Measurements from ENCODE around the gene CCDC63. TPM values are rescaled to one million over a fixed set of nuclear protein-coding genes. Genes with fewer than 3 reads are reported as not detected.

The CCDC63 gene
- total and polyA plus RNA-seq, 9 of the 15 experiments (the other 6 are each of a cell fraction or from before 2014, with no cell fraction given) = not detected

GRCh38 chr12:110822821-110823415, 23.9 kb upstream of the CCDC63 start:
- Histone ChIP-seq H2AFZ (ENCODE audit: low read depth, low read length) (no peak overlapping the region), H4K20me1 (replicated peaks; ENCODE audit: control insufficient read depth, insufficient read depth, low read length) (no peaks in the 10 kb centered on the region), H3K4me2 (ENCODE audit: insufficient read depth, low read length) (no peak overlapping the region), H3K9ac (ENCODE audit: insufficient read depth in 1 of 2, low read depth in 2 of 2, low read length in 2 of 2) (no peak overlapping the region), H3K4me3 (no peak overlapping the region), H3K27ac (ENCODE audit: extremely low read depth, low read depth, low read length) (no peak overlapping the region), H3K27me3 (ENCODE audit: control insufficient read depth in 2 of 2, insufficient read depth in 2 of 2, low read length in 2 of 2) (peaks cover 0 to 26% of the 10 kb centered on the region in 2 experiments; a peak in 2 of 5 replicates), H3K9me1 (ENCODE audit: control insufficient read depth, insufficient read depth, low read length) (no peaks in the 10 kb centered on the region), H3K9me3 (replicated peaks; ENCODE audit: control insufficient read depth, insufficient read depth, low read depth, low read length) (no peaks in the 10 kb centered on the region), H3K36me3 (ENCODE audit: control insufficient read depth, insufficient read depth, low read length) (no peaks in the 10 kb centered on the region), H3K4me1 (replicated peaks in 1 of 2; ENCODE audit: control insufficient read depth in 2 of 2, insufficient read depth in 2 of 2, low read length in 2 of 2) (peaks cover 4% of the 10 kb centered on the region in 2 experiments; a peak in 2 of 5 replicates), H3K79me2 (ENCODE audit: control insufficient read depth, insufficient read depth, low read length) (no peaks in the 10 kb centered on the region)
- WGBS (ENCODE audit: insufficient coverage, low coverage, missing lambda C conversion rate) = 2% methylated on average over 10 of the region's 10 CpGs
- FAIRE-seq (no peak), ATAC-seq (no peak), DNase-seq (ENCODE audit: extremely low read depth in 1 of 4, low spot score in 3 of 4) (no peak)
- POLR2A ChIA-PET = interaction anchor here (0.5 kb wide), 1 partner anchor 157 kb away, joined by 3 read pairs; no protein-coding TSS in a partner anchor
- CTCF ChIA-PET (ENCODE audit: low intra/inter-chr PET ratio) = interaction anchor here (0.8 kb wide), 1 partner anchor 14 kb away, joined by 3 read pairs; no protein-coding TSS in a partner anchor
- no TSS peak for BruUV-seq (replicated peaks)
- intact Hi-C loops (cut with micrococcal nuclease) = no loop called here
- in situ Hi-C loops (cut with MboI) = loop anchor here (10.0 kb wide), 1 partner anchor 208 kb away; the partner anchor contains the start of gene TCTN1
- TF ChIP-seq ZFP36 (IDR thresholded peaks at IDR 0.05; ENCODE audit: low read depth, low read length, partially characterized antibody) (no peak), TOE1 (IDR thresholded peaks at IDR 0.05; ENCODE audit: borderline replicate concordance) (peak; percentile 83), TOE1 (CRISPR knock-in tag; IDR thresholded peaks at IDR 0.05; ENCODE audit: borderline replicate concordance, low read depth) (no peak), CBFA2T2 (conservative IDR thresholded peaks at IDR 0.05) (peak; percentile 50), MEF2A (IDR thresholded peaks at IDR 0.05; ENCODE audit: control insufficient read depth, low read depth, low read length) (no peak), JUN (IDR thresholded peaks at IDR 0.05; ENCODE audit: borderline replicate concordance, low read depth, low read length) (no peak), JUN (CRISPR knock-in tag; IDR thresholded peaks at IDR 0.05; ENCODE audit: borderline replicate concordance) (no peak), USF1 (CRISPR knock-in tag; IDR thresholded peaks at IDR 0.05) (peak; percentile 69), JUND (IDR thresholded peaks at IDR 0.05; ENCODE audit: borderline replicate concordance, low read depth, low read length) (peak; percentile 13; the same call in 1 of the 2 replicates), JUND (tag; IDR thresholded peaks at IDR 0.05; ENCODE audit: borderline replicate concordance, low read depth, low read length) (no peak), FOSL1 (tag; conservative IDR thresholded peaks at IDR 0.05) (0 out of 2 replicates have a peak, but pooled peaks have one; percentile 18), RAD51 (IDR thresholded peaks at IDR 0.05; ENCODE audit: borderline replicate concordance, low read depth) (peak; percentile 83)
- TF ChIP-seq, protein P1, sequence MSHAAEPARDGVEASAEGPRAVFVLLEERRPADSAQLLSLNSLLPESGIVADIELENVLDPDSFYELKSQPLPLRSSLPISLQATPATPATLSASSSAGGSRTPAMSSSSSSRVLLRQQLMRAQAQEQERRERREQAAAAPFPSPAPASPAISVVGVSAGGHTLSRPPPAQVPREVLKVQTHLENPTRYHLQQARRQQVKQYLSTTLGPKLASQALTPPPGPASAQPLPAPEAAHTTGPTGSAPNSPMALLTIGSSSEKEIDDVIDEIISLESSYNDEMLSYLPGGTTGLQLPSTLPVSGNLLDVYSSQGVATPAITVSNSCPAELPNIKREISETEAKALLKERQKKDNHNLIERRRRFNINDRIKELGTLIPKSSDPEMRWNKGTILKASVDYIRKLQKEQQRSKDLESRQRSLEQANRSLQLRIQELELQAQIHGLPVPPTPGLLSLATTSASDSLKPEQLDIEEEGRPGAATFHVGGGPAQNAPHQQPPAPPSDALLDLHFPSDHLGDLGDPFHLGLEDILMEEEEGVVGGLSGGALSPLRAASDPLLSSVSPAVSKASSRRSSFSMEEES (CRISPR knock-in tag; IDR thresholded peaks at IDR 0.05) = peak; percentile 78

Data from K562 (cell line).